ENCODE data around the gene HOMER3. TPM values are rescaled to one million over a fixed set of nuclear protein-coding genes. Genes with fewer than 3 reads are reported as not detected.
A peak's percentile ranks its signal among the peaks of the same experiment; 100 is the strongest.

HOMER3 gene
- total and polyA plus RNA-seq, 12 donors: 13.9 to 130 (median 34.8) TPM

GRCh38 chr19:18966307-18966706, 25.3 kb upstream of the HOMER3 start:
- peaks cover 10 to 23% of the 10 kb centered on the region in 2 donors for H3K4me1 ChIP-seq (replicated peaks in 1 of 2)
- 54 to 76% (median 69%) methylated on average over 4 of the region's 4 CpGs for WGBS, 4 donors
- H3K4me3 ChIP-seq: no peak overlapping the region
- intact Hi-C loops (cut with DNase I): no loop called here
- H3K27me3 ChIP-seq: peaks cover 6% of the 10 kb centered on the region
- DNase-seq: no peak
- H3K36me3 ChIP-seq (replicated peaks in 1 of 2): no peaks in the 10 kb centered on the region
- TF ChIP-seq CTCF (IDR thresholded peaks at IDR 0.05) (no peak), POLR2A (IDR thresholded peaks at IDR 0.05) (no peak)
- peak overlapping the region in 4 of 5 donors; percentile 6 to 86 (median 57) for H3K27ac ChIP-seq
- H3K9me3 ChIP-seq (replicated peaks in 1 of 3): no peaks in the 10 kb centered on the region

GRCh38 chr19:18964121-18964520, 23.1 kb upstream of the HOMER3 start:
- WGBS, 4 donors: 81 to 93% (median 91%) methylated on average over 9 of the region's 9 CpGs

GRCh38 chr19:18961767-18962620, 21.0 kb upstream of the HOMER3 start:
- DNase-seq: no peak
- 21 to 43% (median 26%) methylated on average over 13 to 26 of the region's 26 CpGs for WGBS, 4 donors
- peaks cover 6% of the 10 kb centered on the region for H3K27me3 ChIP-seq
- H3K27ac ChIP-seq: no peak overlapping the region
- H3K36me3 ChIP-seq (replicated peaks in 1 of 2): no peaks in the 10 kb centered on the region
- H3K4me1 ChIP-seq (replicated peaks in 1 of 2): no peaks in the 10 kb centered on the region
- H3K9me3 ChIP-seq (replicated peaks in 1 of 3): no peaks in the 10 kb centered on the region
- intact Hi-C loops (cut with DNase I): no loop called here
- TF ChIP-seq POLR2A (IDR thresholded peaks at IDR 0.05): no peak
- no peak for TF ChIP-seq CTCF (IDR thresholded peaks at IDR 0.05)
- H3K4me3 ChIP-seq: no peak overlapping the region

More at GRCh38 chr19:18964121-18964520, 23.1 kb upstream of the HOMER3 start:
- H3K4me3 ChIP-seq: no peak overlapping the region
- no peak for DNase-seq
- no peak overlapping the region for H3K27ac ChIP-seq
- intact Hi-C loops (cut with DNase I): no loop called here
- TF ChIP-seq POLR2A (IDR thresholded peaks at IDR 0.05) (no peak), CTCF (IDR thresholded peaks at IDR 0.05) (no peak)
- H3K27me3 ChIP-seq: peaks cover 6% of the 10 kb centered on the region
- H3K4me1 ChIP-seq (replicated peaks in 1 of 2): peaks cover 0 to 7% of the 10 kb centered on the region in 2 donors
- H3K9me3 ChIP-seq (replicated peaks in 1 of 3): no peaks in the 10 kb centered on the region
- H3K36me3 ChIP-seq (replicated peaks in 1 of 2): no peaks in the 10 kb centered on the region

- DNase-seq: no peak
- Histone ChIP-seq H3K36me3 (replicated peaks in 1 of 2) (no peaks in the 10 kb centered on the region), H3K4me3 (no peak overlapping the region), H3K27ac (no peak overlapping the region), H3K9me3 (replicated peaks in 1 of 3) (no peaks in the 10 kb centered on the region), H3K27me3 (peaks cover 6% of the 10 kb centered on the region), H3K4me1 (replicated peaks in 1 of 2) (no peaks in the 10 kb centered on the region)
- intact Hi-C loops (cut with DNase I): no loop called here
- 75 to 87% (median 83%) methylated on average over 4 of the region's 4 CpGs for WGBS, 4 donors
- no peak for TF ChIP-seq CTCF (IDR thresholded peaks at IDR 0.05)
- no peak for TF ChIP-seq POLR2A (IDR thresholded peaks at IDR 0.05)
These were observed 19.4 kb upstream of the HOMER3 start for GRCh38 chr19:18960370-18960769.
